IPS-18a (cell line): Measurements from ENCODE around the gene KIF25.

Experiments used
- H3K27ac ChIP-seq: one replicate; pipeline ENCODE4 v1.5.1; 2013; ENCODE audit warnings: low read length
- H3K27me3 ChIP-seq: one replicate; pipeline ENCODE4 v1.6.1; 2013; ENCODE audit warnings: mild to moderate bottlenecking, low read length; ENCODE audit not compliant: control insufficient read depth, insufficient read depth
- H3K36me3 ChIP-seq: one replicate; pipeline ENCODE4 v1.6.1; 2013; ENCODE audit warnings: low read depth, low read length; ENCODE audit not compliant: control insufficient read depth
- H3K4me1 ChIP-seq: one replicate; pipeline ENCODE4 v1.6.1; 2013; ENCODE audit warnings: low read depth, low read length; ENCODE audit not compliant: control insufficient read depth
- H3K4me3 ChIP-seq: one replicate; pipeline ENCODE4 v1.5.1; 2013; ENCODE audit warnings: low read length
- H3K9ac ChIP-seq: one replicate; pipeline ENCODE4 v1.6.1; 2013; ENCODE audit warnings: mild to moderate bottlenecking, low read length, moderate library complexity
- H3K9me3 ChIP-seq: one replicate; pipeline ENCODE4 v1.6.1; 2013; ENCODE audit warnings: low read depth, low read length; ENCODE audit not compliant: control insufficient read depth

KIF25 gene

GRCh38 chr6:168083514-168083885 is 86.0 kb downstream of the KIF25 start:
- Histone ChIP-seq H3K4me3 (no peak overlapping the region), H3K9me3 (no peaks in the 10 kb centered on the region), H3K4me1 (peaks cover 7% of the 10 kb centered on the region), H3K36me3 (no peaks in the 10 kb centered on the region), H3K27ac (no peak overlapping the region), H3K9ac (no peak overlapping the region), H3K27me3 (no peaks in the 10 kb centered on the region)

DNA sequence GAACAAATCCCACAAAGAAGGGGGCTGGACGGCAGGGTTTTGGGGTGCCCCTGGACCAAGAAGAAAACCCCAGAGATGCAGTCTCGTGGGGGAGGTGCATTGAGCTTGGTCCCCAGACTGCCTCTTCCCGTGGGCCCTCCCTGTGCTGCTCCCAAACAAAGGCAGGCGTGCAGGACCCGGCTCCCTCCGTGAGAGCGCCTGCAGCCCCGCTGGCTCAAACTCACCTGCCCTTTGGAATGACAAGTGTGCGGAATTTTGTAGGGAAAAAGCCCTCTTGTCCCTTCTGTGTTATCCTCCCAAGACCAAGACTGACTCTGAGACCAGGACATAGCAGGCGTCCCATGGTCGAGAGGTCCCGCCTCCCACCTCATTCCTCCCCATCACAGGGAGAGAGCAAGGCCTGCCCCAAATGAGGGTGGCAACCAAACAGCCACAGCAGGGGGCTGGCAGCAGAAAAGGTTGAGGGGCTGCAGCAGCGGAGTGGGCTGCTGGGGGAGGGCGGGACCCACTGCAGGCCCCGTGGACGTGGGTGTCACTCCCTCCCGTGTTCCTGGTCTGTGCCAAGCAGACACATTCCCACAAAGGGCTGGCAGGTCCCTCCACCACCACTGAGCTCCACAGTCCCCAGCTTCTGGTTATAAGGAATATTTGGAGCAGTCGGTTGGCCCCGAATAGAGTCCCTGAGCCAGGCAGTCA is 87.1 kb downstream of the KIF25 start:
- Histone ChIP-seq H3K27ac (no peak overlapping the region), H3K9ac (no peak overlapping the region), H3K9me3 (no peaks in the 10 kb centered on the region), H3K36me3 (no peaks in the 10 kb centered on the region), H3K4me1 (peaks cover 7% of the 10 kb centered on the region), H3K4me3 (no peak overlapping the region), H3K27me3 (no peaks in the 10 kb centered on the region)

GRCh38 chr6:168086066-168086465 is 88.6 kb downstream of the KIF25 start:
- Histone ChIP-seq H3K27ac (no peak overlapping the region), H3K9me3 (no peaks in the 10 kb centered on the region), H3K36me3 (no peaks in the 10 kb centered on the region), H3K9ac (no peak overlapping the region), H3K27me3 (no peaks in the 10 kb centered on the region), H3K4me1 (peaks cover 7% of the 10 kb centered on the region), H3K4me3 (no peak overlapping the region)

DNA sequence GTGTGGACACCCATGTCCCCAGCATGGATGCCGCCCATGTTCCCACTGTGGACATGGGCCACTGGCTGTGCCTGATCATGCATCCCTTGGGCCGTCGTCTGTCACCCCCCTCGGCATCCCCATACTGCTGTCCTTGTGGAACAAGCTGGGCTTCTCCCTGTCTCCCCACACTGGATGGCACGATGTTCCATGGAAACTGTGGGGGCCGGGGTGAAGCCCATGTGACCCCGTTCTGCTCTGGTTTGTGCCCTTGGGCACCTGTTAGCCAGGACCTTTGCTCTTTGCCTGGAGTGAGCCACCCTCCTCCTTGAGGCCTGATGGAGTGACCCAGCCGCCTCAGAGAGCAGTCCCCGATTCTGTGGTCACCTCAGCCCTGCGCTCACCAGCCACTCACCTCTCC is 89.1 kb downstream of the KIF25 start:
- peaks cover 7% of the 10 kb centered on the region for H3K4me1 ChIP-seq
- H3K9me3 ChIP-seq, result no peaks in the 10 kb centered on the region
- H3K9ac ChIP-seq, result no peak overlapping the region
- H3K27ac ChIP-seq, result no peak overlapping the region
- no peak overlapping the region for H3K4me3 ChIP-seq
- H3K27me3 ChIP-seq, result no peaks in the 10 kb centered on the region
- H3K36me3 ChIP-seq, result no peaks in the 10 kb centered on the region

GRCh38 chr6:168087436-168088160 is 90.1 kb downstream of the KIF25 start:
- Histone ChIP-seq H3K36me3 (no peaks in the 10 kb centered on the region), H3K4me1 (peaks cover 7% of the 10 kb centered on the region), H3K27ac (no peak overlapping the region), H3K4me3 (no peak overlapping the region), H3K9ac (no peak overlapping the region), H3K27me3 (no peaks in the 10 kb centered on the region), H3K9me3 (no peaks in the 10 kb centered on the region)

- Histone ChIP-seq H3K9ac (no peak overlapping the region), H3K4me1 (peaks cover 2% of the 10 kb centered on the region), H3K27me3 (no peaks in the 10 kb centered on the region), H3K27ac (no peak overlapping the region), H3K9me3 (no peaks in the 10 kb centered on the region), H3K36me3 (no peaks in the 10 kb centered on the region), H3K4me3 (no peak overlapping the region)
These were observed 90.9 kb downstream of the KIF25 start for GRCh38 chr6:168088161-168089053.

- no peak overlapping the region for H3K9ac ChIP-seq
- no peaks in the 10 kb centered on the region for H3K9me3 ChIP-seq
- H3K27ac ChIP-seq, result no peak overlapping the region
- no peaks in the 10 kb centered on the region for H3K36me3 ChIP-seq
- H3K4me1 ChIP-seq, result no peaks in the 10 kb centered on the region
- H3K27me3 ChIP-seq, result no peaks in the 10 kb centered on the region
- no peak overlapping the region for H3K4me3 ChIP-seq
These were observed 92.0 kb downstream of the KIF25 start for GRCh38 chr6:168089186-168090063.

DNA sequence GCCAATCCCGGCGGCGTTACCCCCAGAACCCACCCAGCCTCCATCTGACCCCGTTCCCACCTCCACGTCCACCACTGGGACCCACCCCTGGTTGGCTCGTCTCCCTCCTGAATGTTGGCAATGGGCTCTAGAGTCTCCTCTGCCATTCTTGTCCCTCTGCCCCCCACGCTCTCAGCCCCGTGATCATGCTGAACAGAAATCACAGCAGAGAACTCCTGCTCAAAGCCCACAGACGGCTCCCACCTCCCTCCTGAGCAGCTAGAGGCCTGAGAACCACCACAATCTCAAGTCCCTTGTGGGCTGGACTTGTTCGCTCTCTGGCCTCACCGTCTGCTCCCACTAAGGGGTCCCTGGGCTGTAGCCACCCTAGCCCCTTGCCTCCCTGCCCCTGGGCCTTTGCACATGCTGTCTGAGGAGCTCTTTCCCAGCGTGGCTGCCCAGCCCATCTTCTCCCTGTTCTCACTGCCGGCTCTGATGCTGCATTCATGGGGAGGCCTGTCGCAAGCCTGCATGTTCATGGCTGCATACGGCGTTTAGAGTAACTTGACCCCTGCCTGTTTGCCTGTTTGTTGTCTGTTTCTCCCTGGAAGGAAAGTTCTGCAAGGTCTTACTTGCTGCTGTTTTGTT is 92.7 kb downstream of the KIF25 start:
- no peak overlapping the region for H3K27ac ChIP-seq
- no peaks in the 10 kb centered on the region for H3K9me3 ChIP-seq
- no peak overlapping the region for H3K9ac ChIP-seq
- H3K4me3 ChIP-seq, result no peak overlapping the region
- no peaks in the 10 kb centered on the region for H3K36me3 ChIP-seq
- no peaks in the 10 kb centered on the region for H3K27me3 ChIP-seq
- H3K4me1 ChIP-seq, result no peaks in the 10 kb centered on the region

- Histone ChIP-seq H3K27ac (no peak overlapping the region), H3K4me1 (no peaks in the 10 kb centered on the region), H3K4me3 (no peak overlapping the region), H3K27me3 (no peaks in the 10 kb centered on the region), H3K9me3 (no peaks in the 10 kb centered on the region), H3K36me3 (no peaks in the 10 kb centered on the region), H3K9ac (no peak overlapping the region)
These were observed 93.2 kb downstream of the KIF25 start for GRCh38 chr6:168090706-168091105.

- Histone ChIP-seq H3K9me3 (no peaks in the 10 kb centered on the region), H3K9ac (no peak overlapping the region), H3K27me3 (no peaks in the 10 kb centered on the region), H3K4me3 (no peak overlapping the region), H3K4me1 (no peaks in the 10 kb centered on the region), H3K36me3 (no peaks in the 10 kb centered on the region), H3K27ac (no peak overlapping the region)
These were observed 94.2 kb downstream of the KIF25 start for GRCh38 chr6:168091381-168092264.
